H9 (cell line): ENCODE data around the gene OR2A7. TPM values are rescaled to one million over a fixed set of nuclear protein-coding genes. Genes with fewer than 3 reads are reported as not detected.
"Not testable (repeated sequence)": the region's sequence is repeated elsewhere in the genome, so short reads cannot be mapped to it uniquely, and the experiment has no call there.

Experiments
- DNase-seq: peaks from one replicate; pipeline ENCODE4 v3.0.0-alpha.2; 2017
- H2AFZ ChIP-seq: one replicate; pipeline ENCODE4 v1.6.1; 2013; ENCODE audit warnings: mild to moderate bottlenecking, low read length, control low read depth, moderate library complexity
- H2AK5ac ChIP-seq: 2 replicates; pipeline ENCODE4 v1.6.1; 2013; ENCODE audit warnings: low read length, control low read depth, mixed read lengths; ENCODE audit not compliant: insufficient read length
- H2BK120ac ChIP-seq: one replicate; pipeline ENCODE4 v1.6.1; 2013; ENCODE audit warnings: low read depth, mild to moderate bottlenecking, low read length, control low read depth, inconsistent platforms; ENCODE audit not compliant: poor library complexity, severe bottlenecking
- H2BK12ac ChIP-seq: 2 replicates; pipeline ENCODE4 v1.6.1; 2013; ENCODE audit warnings: low read length, control low read depth, mixed read lengths, low read depth; ENCODE audit not compliant: insufficient read length
- H2BK15ac ChIP-seq: 2 replicates; pipeline ENCODE4 v1.6.1; 2013; ENCODE audit warnings: low read depth, low read length, control low read depth
- H2BK20ac ChIP-seq: one replicate; pipeline ENCODE4 v1.6.1; 2013; ENCODE audit warnings: low read depth, mild to moderate bottlenecking, low read length, control low read depth, inconsistent platforms; ENCODE audit not compliant: poor library complexity, severe bottlenecking
- H2BK5ac ChIP-seq: 2 replicates; pipeline ENCODE4 v1.6.1; 2013; ENCODE audit warnings: low read length, control low read depth, mixed read lengths; ENCODE audit not compliant: insufficient read length
- H3K14ac ChIP-seq: 2 replicates; pipeline ENCODE4 v1.6.1; 2013; ENCODE audit warnings: low read length, control low read depth; ENCODE audit not compliant: insufficient read depth
- H3K18ac ChIP-seq: 2 replicates; pipeline ENCODE4 v1.6.1; 2013; ENCODE audit warnings: low read depth, mild to moderate bottlenecking, mixed read lengths, low read length, control low read depth; ENCODE audit not compliant: insufficient read length
- H3K23ac ChIP-seq: 2 replicates; pipeline ENCODE4 v1.6.1; 2013; ENCODE audit warnings: low read length, control low read depth, mixed read lengths, low read depth; ENCODE audit not compliant: insufficient read length
- H3K23me2 ChIP-seq: 2 replicates; pipeline ENCODE4 v1.6.1; 2013; ENCODE audit warnings: low read depth, mild to moderate bottlenecking, mixed read lengths, low read length, control low read depth; ENCODE audit not compliant: insufficient read length, poor library complexity, severe bottlenecking
- H3K27ac ChIP-seq: 2 replicates; pipeline ENCODE4 v1.5.1; 2013; ENCODE audit warnings: low read length, control low read depth, mixed read lengths, low read depth; ENCODE audit not compliant: insufficient read length
- H3K27me3 ChIP-seq: 2 replicates; pipeline ENCODE4 v1.6.1; 2013; ENCODE audit warnings: low read length, control low read depth, inconsistent platforms; ENCODE audit not compliant: insufficient read depth
- H3K4ac ChIP-seq: 2 replicates; pipeline ENCODE4 v1.6.1; 2013; ENCODE audit warnings: low read depth, mild to moderate bottlenecking, control low read depth, inconsistent platforms, low read length, moderate library complexity
- H3K4me1 ChIP-seq: 2 replicates; pipeline ENCODE4 v1.6.1; 2013; ENCODE audit warnings: low read length, control low read depth, inconsistent platforms; ENCODE audit not compliant: insufficient read depth
- H3K4me2 ChIP-seq: 2 replicates; pipeline ENCODE4 v1.6.1; 2013; ENCODE audit warnings: low read length, control low read depth, mixed read lengths; ENCODE audit not compliant: insufficient read length, insufficient read depth
- H3K56ac ChIP-seq: 2 replicates; pipeline ENCODE4 v1.6.1; 2013; ENCODE audit warnings: low read depth, mild to moderate bottlenecking, mixed read lengths, low read length, control low read depth; ENCODE audit not compliant: insufficient read length
- H3K79me1 ChIP-seq: 2 replicates; pipeline ENCODE4 v1.6.1; 2013; ENCODE audit warnings: low read depth, mild to moderate bottlenecking, moderate library complexity, low read length, control low read depth, inconsistent platforms; ENCODE audit not compliant: insufficient read depth, poor library complexity, severe bottlenecking
- H3K79me2 ChIP-seq: 2 replicates; pipeline ENCODE4 v1.6.1; 2013; ENCODE audit warnings: low read length, control low read depth, inconsistent platforms; ENCODE audit not compliant: insufficient read depth
- H3K9ac ChIP-seq: 2 replicates; pipeline ENCODE4 v1.6.1; 2013; ENCODE audit warnings: low read length, control low read depth, mixed read lengths; ENCODE audit not compliant: insufficient read length; ENCODE audit errors: extremely low read depth
- H3K9me3 ChIP-seq: one replicate; pipeline ENCODE4 v1.6.1; 2013; ENCODE audit warnings: low read depth, low read length, inconsistent platforms; ENCODE audit not compliant: control insufficient read depth
- H3T11ph ChIP-seq: one replicate; pipeline ENCODE4 v1.6.1; 2013; ENCODE audit warnings: mild to moderate bottlenecking, low read length, control low read depth, inconsistent platforms
- H4K20me1 ChIP-seq: one replicate; pipeline ENCODE4 v1.6.1; 2013; ENCODE audit not compliant: control insufficient read depth, insufficient read length, insufficient read depth
- H4K5ac ChIP-seq: 2 replicates; pipeline ENCODE4 v1.6.1; 2013; ENCODE audit warnings: low read depth, mild to moderate bottlenecking, mixed read lengths, low read length, control low read depth; ENCODE audit not compliant: insufficient read length
- H4K8ac ChIP-seq: replicated peaks from 2 replicates; pipeline ENCODE4 v1.6.1; 2013; ENCODE audit warnings: low read length, control low read depth, mixed read lengths, low read depth; ENCODE audit not compliant: insufficient read length
- H4K91ac ChIP-seq: 2 replicates; pipeline ENCODE4 v1.6.1; 2013; ENCODE audit warnings: low read depth, mild to moderate bottlenecking, moderate library complexity, mixed read lengths, low read length, control low read depth; ENCODE audit not compliant: insufficient read length
- H3K27ac Mint-ChIP-seq, 3 experiments: 2 replicates in 2 of 3; 3 replicates in 1 of 3; pipeline ENCODE4 v1.8.0; 2020 to 2021; ENCODE audit warnings: mixed read lengths in 3 of 3, mild to moderate bottlenecking in 1 of 3, moderate library complexity in 1 of 3
- H3K27me3 Mint-ChIP-seq: 2 replicates; pipeline ENCODE4 v1.8.0; 2021; ENCODE audit warnings: low read depth, mild to moderate bottlenecking, moderate library complexity, mixed read lengths
- H3K36me3 Mint-ChIP-seq, 3 experiments: 2 replicates in 2 of 3; 3 replicates in 1 of 3; pipeline ENCODE4 v1.8.0; 2020 to 2021; ENCODE audit warnings: low read depth in 3 of 3, mixed read lengths in 3 of 3; ENCODE audit not compliant: insufficient read depth in 1 of 3
- H3K4me1 Mint-ChIP-seq, 2 experiments: 2 replicates each; pipeline ENCODE4 v1.8.0; 2020; ENCODE audit warnings: mixed read lengths in 2 of 2
- H3K4me3 Mint-ChIP-seq, 2 experiments: 2 replicates in 1 of 2; 3 replicates in 1 of 2; pipeline ENCODE4 v1.8.0; 2020 to 2021; ENCODE audit warnings: mild to moderate bottlenecking in 2 of 2, mixed read lengths in 2 of 2, moderate library complexity in 1 of 2
- H3K9me3 Mint-ChIP-seq, 2 experiments: 2 replicates in 1 of 2; 3 replicates in 1 of 2; pipeline ENCODE4 v1.8.0; 2020; ENCODE audit warnings: mild to moderate bottlenecking in 2 of 2, mixed read lengths in 2 of 2, moderate library complexity in 1 of 2
- WGBS: extraction: QIAGEN DNeasy Blood & Tissue Kit; methylation state at CpG from one replicate; pipeline ENCODE4 v1.1.7; 2013; ENCODE audit warnings: missing lambda C conversion rate, low lambda C conversion rate, mixed read lengths; ENCODE audit not compliant: insufficient read length; ENCODE audit errors: extremely low coverage; 5-methylcytosine and 5-hydroxymethylcytosine counted together
- total RNA-seq: library from RNA; stranded (reverse); gene quantifications from 2 replicates; pipeline ENCODE4 v1.2.1, GENCODE V29; 2021

Gene OR2A7
- total RNA-seq, 1 experiment from 2014 or later: 2.5 TPM

DNA sequence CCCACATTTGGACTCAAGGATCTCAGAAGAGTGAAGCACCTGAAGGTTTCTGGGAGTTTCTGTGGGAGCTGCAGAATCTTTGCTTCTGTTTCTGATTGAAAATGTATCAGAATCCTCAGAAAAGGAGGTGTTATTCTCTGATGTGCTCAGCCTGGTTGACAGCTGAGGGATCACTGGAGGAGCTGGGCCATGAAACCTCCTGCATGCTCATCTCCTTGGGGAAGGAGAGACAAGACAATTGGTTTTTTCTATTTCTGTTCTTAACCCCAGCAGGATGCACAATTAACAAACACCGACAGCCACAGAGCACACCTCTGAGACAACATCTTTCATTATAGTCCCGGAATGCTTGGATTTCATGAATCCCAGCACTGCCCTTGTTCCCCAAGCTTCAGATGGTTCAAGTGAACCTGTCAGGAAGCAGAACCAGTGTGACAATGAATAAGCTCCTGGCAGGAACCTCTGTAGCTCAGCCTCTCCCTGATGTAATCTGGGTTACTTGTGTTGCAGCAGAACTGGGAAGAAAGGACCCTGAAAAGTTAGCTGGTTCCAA is 26.0 kb downstream of the OR2A7 start:
- DNase-seq: peak; percentile 30
- H2AK5ac ChIP-seq, H2BK15ac ChIP-seq, H4K20me1 ChIP-seq, H3T11ph ChIP-seq, H3K27me3 Mint-ChIP-seq, H3K4me2 ChIP-seq, H3K27me3 ChIP-seq, H3K4ac ChIP-seq, H2BK5ac ChIP-seq, H4K91ac ChIP-seq, H3K36me3 Mint-ChIP-seq, H2AFZ ChIP-seq, H2BK20ac ChIP-seq, H3K4me3 Mint-ChIP-seq, H3K23ac ChIP-seq, H3K9ac ChIP-seq, H3K14ac ChIP-seq, H3K27ac ChIP-seq, H3K27ac Mint-ChIP-seq, H3K9me3 Mint-ChIP-seq, H3K23me2 ChIP-seq, H3K4me1 Mint-ChIP-seq, H4K8ac ChIP-seq, H2BK12ac ChIP-seq, H4K5ac ChIP-seq, H3K18ac ChIP-seq, H3K4me1 ChIP-seq, H3K56ac ChIP-seq, H3K79me2 ChIP-seq, H3K9me3 ChIP-seq, H2BK120ac ChIP-seq, H3K79me1 ChIP-seq: not testable (repeated sequence)
- no CpG with 5 or more reads among the region's 2 CpGs for WGBS

DNA sequence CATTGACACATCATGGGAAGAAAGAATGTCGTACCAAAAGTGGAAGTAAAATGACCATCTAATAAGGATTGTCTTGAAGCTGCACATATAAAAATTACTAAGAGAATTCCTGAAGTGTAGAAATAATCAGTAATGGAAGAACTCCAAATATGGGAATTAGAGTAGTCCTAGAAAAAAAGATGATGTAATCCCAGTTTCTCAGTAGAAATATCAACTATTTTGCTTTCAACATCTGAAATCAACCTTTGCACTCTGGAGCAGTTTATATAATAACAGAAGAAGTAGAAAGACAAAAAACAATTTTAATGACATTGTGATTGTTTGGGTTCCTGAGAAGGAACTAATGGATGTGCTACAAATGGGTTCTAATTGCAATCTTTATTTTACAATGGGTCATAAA is 31.6 kb downstream of the OR2A7 start:
- not testable (repeated sequence) for H2BK12ac ChIP-seq, H3K4ac ChIP-seq, H2AFZ ChIP-seq, H3K27ac Mint-ChIP-seq, H2AK5ac ChIP-seq, H3K4me2 ChIP-seq, H3K18ac ChIP-seq, H3K9me3 ChIP-seq, H3K9ac ChIP-seq, H2BK120ac ChIP-seq, H4K5ac ChIP-seq, H3T11ph ChIP-seq, H3K27ac ChIP-seq, H3K27me3 Mint-ChIP-seq, H3K79me2 ChIP-seq, H3K56ac ChIP-seq, H4K91ac ChIP-seq, H3K36me3 Mint-ChIP-seq, H3K23ac ChIP-seq, DNase-seq, H3K79me1 ChIP-seq, H3K23me2 ChIP-seq, H3K4me1 ChIP-seq, H2BK15ac ChIP-seq, H4K20me1 ChIP-seq, H3K4me1 Mint-ChIP-seq, H3K27me3 ChIP-seq, H2BK20ac ChIP-seq, H3K9me3 Mint-ChIP-seq, H2BK5ac ChIP-seq, H4K8ac ChIP-seq, H3K4me3 Mint-ChIP-seq, H3K14ac ChIP-seq
- no CpG with 5 or more reads among the region's 1 CpG for WGBS
